VCaP (cell line): ENCODE measurements around the gene GLO1.
A peak's percentile ranks its signal among the peaks of the same experiment; 100 is the strongest.

ENCODE experiments used
- H3K27ac ChIP-seq: fragments of 450-650 bp; 2 replicates; pipeline ENCODE4 v1.5.1; 2017
- CTCF ChIP-seq: fragments of 450-650 bp; conservative IDR thresholded peaks from 2 replicates; pipeline ENCODE4 v1.5.1; 2017; ENCODE audit warnings: mild to moderate bottlenecking, moderate library complexity

The GLO1 gene

GRCh38 chr6:38678178-38678760, 24.7 kb downstream of the GLO1 start:
- no peak for TF ChIP-seq CTCF
- no peak overlapping the region for H3K27ac ChIP-seq

- H3K27ac ChIP-seq, result no peak overlapping the region
- no peak for TF ChIP-seq CTCF
Measured at GRCh38 chr6:38676974-38677544, 25.9 kb downstream of the GLO1 start.

- H3K27ac ChIP-seq, result no peak overlapping the region
- TF ChIP-seq CTCF, result no peak
Measured at GRCh38 chr6:38676236-38676973, 26.5 kb downstream of the GLO1 start.

GRCh38 chr6:38673397-38674165, 29.4 kb downstream of the GLO1 start:
- no peak for TF ChIP-seq CTCF
- no peak overlapping the region for H3K27ac ChIP-seq

GRCh38 chr6:38671885-38672467, 31.0 kb downstream of the GLO1 start:
- peak; percentile 82 for TF ChIP-seq CTCF
- no peak overlapping the region for H3K27ac ChIP-seq

- no peak for TF ChIP-seq CTCF
- no peak overlapping the region for H3K27ac ChIP-seq
Measured at GRCh38 chr6:38658418-38659167, 44.4 kb downstream of the GLO1 start.
